Mammary epithelial cell (primary cell): ENCODE results near the gene ZNF606.
A peak's percentile ranks its signal among the peaks of the same experiment; 100 is the strongest.

Source experiments
- EZH2 ChIP-seq: IDR thresholded peaks from 2 replicates; pipeline ENCODE4 v1.6.1; 2012; ENCODE audit warnings: low read length, inconsistent platforms, borderline replicate concordance
- TF ChIP-seq, protein P1 (sequence below), 2 donors: IDR thresholded peaks in 1 of 2; conservative IDR thresholded peaks in 1 of 2; 2 replicates each; pipeline ENCODE4 v1.5.1; 2011 to 2012; ENCODE audit warnings: inconsistent platforms in 2 of 2, low read length in 2 of 2, mild to moderate bottlenecking in 2 of 2, control low read depth in 1 of 2, low read depth in 1 of 2; ENCODE audit not compliant: insufficient read depth in 1 of 2; ENCODE audit errors: extremely low read depth in 1 of 2

DNA sequence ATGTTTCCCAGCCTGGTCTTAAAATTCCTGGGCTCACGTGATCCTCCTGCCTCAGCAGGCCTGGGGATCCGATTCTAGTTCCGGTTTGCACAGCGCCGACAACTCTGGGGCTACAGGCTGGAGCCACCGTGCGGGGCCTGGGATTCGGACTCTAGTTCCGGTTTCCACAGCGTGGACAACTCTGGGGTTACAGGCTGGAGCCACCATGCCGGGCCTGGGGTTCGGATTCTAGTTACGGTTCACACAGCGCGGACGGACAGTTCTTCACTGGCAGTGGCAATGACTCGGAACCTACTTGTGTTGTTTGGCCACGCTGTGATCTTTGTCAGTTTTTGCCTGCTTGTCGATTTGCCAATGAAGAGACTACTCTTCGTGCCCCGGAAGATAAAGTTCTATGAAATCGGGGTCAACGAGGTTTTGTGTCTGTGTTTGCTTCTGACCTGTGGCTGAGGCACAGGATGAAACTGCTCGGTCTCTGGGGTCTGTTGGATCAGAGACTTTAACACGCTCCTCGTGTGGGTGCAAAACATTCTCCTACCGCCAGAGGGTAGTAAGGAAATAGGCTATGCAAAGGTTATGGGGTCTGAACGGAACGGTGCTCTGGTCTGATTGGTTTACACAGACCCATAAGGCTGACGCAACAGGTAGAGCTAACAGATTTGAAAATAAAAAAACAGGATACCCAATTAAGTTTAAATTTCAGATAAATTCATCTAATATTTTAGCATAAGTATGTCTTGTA, 19.1 kb upstream of the ZNF606 start:
- TF ChIP-seq, protein P1, sequence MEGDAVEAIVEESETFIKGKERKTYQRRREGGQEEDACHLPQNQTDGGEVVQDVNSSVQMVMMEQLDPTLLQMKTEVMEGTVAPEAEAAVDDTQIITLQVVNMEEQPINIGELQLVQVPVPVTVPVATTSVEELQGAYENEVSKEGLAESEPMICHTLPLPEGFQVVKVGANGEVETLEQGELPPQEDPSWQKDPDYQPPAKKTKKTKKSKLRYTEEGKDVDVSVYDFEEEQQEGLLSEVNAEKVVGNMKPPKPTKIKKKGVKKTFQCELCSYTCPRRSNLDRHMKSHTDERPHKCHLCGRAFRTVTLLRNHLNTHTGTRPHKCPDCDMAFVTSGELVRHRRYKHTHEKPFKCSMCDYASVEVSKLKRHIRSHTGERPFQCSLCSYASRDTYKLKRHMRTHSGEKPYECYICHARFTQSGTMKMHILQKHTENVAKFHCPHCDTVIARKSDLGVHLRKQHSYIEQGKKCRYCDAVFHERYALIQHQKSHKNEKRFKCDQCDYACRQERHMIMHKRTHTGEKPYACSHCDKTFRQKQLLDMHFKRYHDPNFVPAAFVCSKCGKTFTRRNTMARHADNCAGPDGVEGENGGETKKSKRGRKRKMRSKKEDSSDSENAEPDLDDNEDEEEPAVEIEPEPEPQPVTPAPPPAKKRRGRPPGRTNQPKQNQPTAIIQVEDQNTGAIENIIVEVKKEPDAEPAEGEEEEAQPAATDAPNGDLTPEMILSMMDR (conservative IDR thresholded peaks at IDR 0.05 in 1 of 2, IDR thresholded peaks at IDR 0.05 in 1 of 2; ENCODE audit: extremely low read depth in 1 of 2, insufficient read depth in 1 of 2, low read depth in 1 of 2, low read length in 2 of 2), result peak; percentile 6 to 15
- TF ChIP-seq EZH2, result no peak
